Head of caudate nucleus (tissue), 42 donors: ENCODE results near the gene RNF4.
"Not testable (repeated sequence)": the region's sequence is repeated elsewhere in the genome, so short reads cannot be mapped to it uniquely, and the experiment has no call there.

Source experiments
- DNase-seq, 42 donors: peaks; one replicate each; pipeline versions ENCODE4 v3.0.0 to v3.0.0-alpha.2; 2020 to 2021; ENCODE audit warnings: mixed read lengths in 7 of 42
- intact Hi-C: fragments of 100-400 bp; cut with DNase I; formaldehyde crosslinking; loops from one replicate; pipeline ENCODE4 v1.15.0; 2022

RNF4 gene

DNA sequence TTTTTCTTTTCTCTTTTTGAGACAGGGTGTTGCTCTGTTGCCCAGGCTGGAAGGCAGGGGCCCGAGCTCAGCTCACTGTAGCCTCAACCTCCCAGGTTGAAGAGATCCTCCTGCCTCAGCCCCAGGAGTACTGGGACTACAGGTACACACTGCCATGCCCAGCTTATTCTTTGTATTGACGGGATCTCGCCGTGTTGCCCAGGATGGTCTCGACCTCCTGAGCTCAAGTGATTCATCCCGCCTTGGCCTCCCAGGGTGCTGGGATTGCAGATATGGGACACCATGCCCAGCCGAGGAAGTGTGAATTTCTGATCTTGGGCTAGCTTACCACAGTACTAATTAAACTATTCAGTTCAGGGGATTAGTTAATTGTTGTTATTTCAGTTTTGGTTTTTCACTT is 38.9 kb downstream of the RNF4 start:
- no peak for DNase-seq
- intact Hi-C loops = no loop called here

DNA sequence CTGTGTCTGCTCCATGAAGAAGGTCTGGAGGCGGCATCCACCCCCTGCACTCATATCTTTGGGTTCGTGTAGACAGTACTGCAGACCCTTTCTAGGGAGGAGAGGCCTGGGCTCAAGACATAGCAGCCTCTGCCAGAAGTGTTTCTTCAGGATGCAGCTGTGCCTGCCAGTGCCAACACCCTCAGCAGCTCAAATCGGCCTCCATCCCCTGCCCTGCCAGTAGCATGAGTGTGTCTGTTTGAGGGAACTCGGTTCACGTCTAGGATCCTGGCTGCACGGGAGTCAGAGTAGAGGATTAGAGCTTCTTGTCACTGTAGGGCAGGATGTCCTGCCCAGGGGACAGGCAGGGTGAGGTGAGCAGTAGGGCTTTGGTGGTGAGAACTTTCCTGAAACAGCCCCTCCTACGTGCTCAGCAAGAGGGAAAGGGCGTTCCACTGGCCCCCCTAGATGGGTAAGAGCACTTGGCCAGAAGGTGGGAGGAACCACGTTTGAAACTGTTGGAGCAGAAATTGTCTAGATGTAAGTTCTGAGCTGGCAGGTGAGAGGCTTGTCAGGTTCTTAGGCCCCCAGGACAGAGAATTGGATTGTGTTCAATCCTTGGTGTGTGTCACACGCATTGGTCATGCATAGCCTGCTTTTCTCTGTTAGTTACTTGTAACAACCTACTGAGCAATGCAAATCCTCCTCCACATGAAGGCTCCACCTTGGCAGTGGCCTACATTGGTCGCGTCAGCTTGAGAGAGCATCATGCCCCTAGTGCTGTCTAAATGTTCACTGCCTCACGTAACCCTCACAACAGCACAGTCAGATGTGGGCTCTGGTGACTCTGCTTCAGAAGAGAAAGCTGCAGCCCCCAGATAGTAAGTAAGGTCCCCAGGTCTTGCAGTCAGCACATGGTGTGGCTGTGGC is 41.7 kb downstream of the RNF4 start:
- intact Hi-C loops = no loop called here
- peak in 17 of 42 donors; percentile 17 to 63 (median 42) for DNase-seq

DNA sequence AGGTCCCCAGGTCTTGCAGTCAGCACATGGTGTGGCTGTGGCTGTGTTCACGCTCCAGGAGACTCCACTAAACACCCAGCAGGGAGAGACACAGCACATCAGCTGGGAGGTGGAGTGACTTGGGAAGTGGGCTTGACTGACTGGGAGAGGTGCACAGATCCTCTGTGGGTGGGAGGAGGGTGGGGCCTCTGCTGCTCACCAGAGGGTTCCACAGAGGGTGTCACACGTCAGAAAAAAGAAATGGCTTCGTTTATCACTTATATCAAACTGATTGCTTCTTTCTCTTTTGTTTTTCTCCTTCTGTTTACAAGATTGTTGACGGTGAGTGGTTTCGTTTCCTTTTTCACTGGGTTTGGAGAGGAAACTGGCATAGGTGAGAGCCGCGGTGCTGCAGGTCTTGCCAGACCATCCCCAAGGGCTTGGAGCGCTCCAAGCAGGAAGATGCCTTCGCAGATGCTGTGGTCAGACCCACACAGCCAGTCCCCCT is 42.8 kb downstream of the RNF4 start:
- peak; percentile 35 to 95 (median 78) for DNase-seq
- intact Hi-C loops = no loop called here

DNA sequence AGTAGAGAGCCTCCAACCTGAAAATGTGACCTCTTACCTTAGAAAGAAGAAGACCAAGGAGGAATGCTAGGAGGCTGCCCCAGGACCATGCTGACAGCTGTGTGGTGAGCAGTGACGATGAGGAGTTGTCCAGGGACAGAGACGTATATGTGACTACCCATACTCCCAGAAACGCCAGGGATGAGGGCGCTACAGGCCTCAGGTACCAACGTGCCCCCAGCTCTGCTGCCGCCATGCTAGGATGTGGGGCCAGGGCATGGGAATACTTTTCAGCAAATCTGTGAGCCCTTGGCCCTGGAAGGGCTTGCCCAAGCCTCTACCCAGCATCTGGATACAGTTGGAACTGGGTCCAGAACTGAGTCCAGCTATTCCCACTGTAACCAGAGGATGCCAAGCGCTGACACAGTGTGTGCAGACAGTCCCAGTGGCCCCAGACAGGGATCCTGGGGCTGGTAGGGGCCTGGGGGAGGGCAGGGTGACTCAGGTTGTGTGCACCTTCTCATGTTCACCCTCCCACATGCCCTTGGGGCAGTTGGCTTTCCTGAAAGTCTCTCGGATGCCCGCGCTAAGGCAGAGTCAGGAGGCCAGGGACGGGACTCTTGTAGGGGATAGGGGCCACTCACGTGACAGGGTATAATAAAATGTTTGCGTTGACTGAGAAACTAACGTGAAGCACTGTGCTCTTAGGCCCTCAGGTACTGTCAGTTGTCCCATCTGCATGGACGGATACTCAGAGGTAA is 43.7 kb downstream of the RNF4 start:
- intact Hi-C loops = no loop called here
- DNase-seq = no peak

DNA sequence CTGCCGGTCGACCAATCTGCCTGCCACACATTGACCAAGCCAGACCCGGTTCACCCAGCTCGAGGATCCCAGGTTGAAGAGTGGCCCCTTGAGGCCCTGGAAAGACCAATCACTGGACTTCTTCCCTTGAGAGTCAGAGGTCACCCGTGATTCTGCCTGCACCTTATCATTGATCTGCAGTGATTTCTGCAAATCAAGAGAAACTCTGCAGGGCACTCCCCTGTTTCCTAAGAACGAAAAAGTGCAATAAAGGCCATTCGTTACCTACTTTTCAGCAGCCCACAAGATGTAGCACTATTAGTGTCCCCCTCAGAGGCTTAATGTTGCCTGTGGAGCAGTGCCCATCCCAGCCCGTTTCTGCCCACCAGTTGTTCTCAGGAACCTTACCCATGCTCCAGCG is 45.3 kb downstream of the RNF4 start:
- intact Hi-C loops, DNase-seq: not testable (repeated sequence)

DNA sequence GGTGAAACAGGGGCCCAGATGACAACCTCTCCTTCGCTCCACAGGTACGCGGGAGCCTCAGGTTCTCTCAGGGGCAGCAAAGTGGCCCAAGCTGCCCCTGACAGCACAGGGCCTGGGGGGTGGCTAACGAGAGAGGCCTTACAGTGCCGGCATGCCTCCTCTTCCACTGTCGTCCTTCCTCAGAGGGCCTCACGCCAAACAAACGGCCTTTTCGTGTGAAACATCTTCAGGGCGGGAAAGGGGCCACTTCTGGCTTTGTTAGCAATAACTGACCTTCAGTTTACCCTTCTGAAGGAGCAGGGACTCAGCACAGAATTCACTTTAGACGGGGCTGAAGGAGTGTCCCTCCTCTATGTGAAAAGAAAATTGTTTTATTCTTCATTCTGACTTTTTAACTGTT is 46.0 kb downstream of the RNF4 start:
- DNase-seq, intact Hi-C loops: not testable (repeated sequence)

DNA sequence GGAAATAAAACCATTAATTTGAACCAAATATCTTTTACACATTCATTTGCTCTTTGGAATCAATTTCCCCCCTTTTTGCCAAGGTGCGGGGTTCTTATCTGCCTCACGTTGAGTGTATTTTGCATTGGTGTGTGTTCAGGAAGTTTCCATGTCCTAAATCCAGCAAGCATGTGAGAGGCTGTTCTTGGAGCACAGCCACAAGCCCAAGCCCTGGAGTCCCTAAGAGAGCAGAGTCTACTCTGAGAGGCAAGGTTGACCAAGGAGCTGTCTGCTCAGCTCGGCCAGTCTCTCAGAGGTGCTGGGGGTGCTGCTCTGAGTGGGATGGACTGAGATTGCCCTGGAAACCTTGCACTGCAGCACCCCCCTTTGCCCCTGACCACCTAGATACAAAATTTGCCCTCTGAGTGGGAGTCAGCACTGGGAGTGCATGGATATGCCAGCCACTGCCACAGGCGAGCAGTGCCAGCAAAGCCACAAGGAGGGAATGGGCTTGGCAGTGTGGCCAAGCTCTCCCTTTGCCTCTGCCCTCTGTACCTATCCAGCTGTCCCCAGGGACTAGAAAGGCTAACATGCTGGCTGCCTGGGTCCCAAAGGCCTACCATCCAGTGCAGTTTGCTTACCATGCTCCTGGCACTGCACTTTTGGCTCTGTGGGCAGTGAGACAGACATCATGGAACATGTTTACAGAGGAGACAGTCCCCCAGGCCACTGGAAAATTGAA is 47.1 kb downstream of the RNF4 start:
- DNase-seq = no peak

DNA sequence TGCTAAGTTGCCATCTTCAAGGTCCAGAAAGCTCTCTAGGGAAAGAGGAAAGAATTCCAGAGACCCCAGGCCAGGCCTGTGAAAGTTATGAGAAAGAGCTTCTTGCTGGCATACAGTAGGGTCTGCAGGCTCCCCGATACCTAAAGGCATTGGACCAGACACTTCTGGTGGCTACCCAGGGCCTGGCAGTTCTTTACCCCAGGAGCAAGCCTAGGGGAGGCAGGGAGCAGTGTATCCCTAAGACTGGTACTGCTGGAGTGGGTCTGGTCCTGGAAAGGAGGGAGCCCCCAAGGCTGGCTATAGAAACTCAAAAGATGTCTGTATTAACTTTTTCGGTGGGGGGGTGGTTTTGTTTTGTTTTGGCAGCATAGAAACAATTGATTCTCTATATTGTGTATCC is 47.7 kb downstream of the RNF4 start:
- no peak for DNase-seq
- intact Hi-C loops = no loop called here

More for the DNA sequence above, 47.1 kb downstream of the RNF4 start:
- intact Hi-C loops = no loop called here

DNA sequence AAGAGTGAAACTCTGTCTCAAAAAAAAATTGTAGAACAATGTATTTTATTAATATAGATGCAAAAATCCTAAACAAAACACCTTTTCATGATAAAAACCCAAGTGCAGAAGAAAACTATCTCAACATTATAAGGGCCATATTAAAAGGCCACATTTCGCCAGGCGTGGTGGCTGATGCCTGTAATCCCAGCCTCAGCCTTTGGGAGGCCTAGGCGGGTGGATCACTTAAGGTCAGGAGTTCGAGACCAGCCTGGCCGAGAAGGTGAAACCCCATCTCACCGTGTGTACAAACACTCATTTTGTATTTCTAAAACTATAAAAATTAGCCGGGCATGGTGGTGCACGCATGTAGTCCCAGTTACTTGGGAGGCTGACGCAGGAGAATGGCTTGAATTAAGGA is 57.7 kb downstream of the RNF4 start:
- no peak for DNase-seq
- intact Hi-C loops = no loop called here

DNA sequence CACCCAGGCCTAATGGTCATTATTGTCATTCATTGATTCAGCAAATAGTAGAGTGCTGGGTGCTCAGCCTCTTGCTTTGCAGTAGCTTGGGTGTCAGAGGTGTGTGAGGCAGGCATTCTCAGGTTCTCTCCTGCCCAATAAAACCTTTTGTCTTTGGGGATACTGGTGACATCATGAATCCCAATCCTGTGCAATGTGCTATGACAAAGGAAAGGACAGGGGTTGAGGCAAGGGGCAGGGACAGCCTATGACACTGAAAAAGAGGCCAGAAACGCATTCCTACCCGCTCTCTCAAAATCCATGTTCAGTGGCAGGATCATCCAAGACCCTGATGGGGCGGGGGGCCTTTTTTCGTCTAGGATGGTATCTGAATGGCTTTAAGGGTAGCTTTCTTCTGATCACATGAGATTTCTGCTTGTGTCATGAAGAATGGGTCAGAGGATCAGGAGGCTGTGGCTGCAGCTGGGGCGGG is 66.0 kb downstream of the RNF4 start:
- DNase-seq = peak in 4 of 42 donors; percentile 8 to 28 (median 17)
- intact Hi-C loops = loop anchor here (10.0 kb wide), 1 partner anchor 70 kb away; the partner anchor contains the start of gene RNF4

DNA sequence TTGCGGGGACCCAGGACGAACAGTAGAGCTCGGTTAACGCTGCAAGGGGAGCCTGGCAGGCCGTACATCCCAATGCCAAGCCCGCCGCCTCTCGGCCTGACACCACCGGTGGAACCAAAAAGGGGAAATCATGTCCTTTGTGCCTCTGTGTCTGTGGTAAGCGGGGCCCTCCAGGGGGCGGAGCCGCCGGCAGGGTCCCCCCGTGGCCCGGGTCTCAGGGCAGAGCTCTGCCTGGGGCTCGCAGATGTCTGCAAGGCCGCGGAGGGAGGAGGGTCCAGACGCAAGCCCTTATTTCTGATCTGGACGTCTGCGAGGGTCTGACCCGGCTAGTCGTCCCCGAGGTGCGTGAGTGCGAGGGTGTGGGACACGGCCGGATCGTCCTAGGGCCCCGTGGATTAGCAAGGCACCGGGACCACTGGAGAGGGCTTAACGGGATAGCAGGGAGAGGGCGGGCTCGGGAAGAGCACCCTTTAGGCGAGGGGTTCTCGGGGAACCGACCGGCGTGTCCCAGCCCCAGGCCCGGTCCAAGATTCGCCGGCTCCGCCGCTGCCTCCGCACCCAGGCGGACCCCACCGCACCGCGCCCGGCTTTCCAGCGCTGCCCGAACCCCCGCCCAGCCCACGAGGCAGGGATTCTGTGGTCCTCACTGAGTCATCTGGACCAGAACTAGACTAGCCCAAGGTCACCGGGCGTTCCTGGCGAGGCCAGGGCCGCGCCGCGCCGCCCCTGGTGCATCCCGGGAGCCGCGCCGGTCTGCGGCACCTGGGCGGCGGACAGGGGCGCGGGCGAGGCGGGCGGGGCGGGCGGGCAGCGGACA is 66.7 kb downstream of the RNF4 start:
- intact Hi-C loops = loop anchor here (10.0 kb wide), 1 partner anchor 71 kb away; the partner anchor contains the start of gene RNF4
- DNase-seq = peak; percentile 20 to 82 (median 62)

DNA sequence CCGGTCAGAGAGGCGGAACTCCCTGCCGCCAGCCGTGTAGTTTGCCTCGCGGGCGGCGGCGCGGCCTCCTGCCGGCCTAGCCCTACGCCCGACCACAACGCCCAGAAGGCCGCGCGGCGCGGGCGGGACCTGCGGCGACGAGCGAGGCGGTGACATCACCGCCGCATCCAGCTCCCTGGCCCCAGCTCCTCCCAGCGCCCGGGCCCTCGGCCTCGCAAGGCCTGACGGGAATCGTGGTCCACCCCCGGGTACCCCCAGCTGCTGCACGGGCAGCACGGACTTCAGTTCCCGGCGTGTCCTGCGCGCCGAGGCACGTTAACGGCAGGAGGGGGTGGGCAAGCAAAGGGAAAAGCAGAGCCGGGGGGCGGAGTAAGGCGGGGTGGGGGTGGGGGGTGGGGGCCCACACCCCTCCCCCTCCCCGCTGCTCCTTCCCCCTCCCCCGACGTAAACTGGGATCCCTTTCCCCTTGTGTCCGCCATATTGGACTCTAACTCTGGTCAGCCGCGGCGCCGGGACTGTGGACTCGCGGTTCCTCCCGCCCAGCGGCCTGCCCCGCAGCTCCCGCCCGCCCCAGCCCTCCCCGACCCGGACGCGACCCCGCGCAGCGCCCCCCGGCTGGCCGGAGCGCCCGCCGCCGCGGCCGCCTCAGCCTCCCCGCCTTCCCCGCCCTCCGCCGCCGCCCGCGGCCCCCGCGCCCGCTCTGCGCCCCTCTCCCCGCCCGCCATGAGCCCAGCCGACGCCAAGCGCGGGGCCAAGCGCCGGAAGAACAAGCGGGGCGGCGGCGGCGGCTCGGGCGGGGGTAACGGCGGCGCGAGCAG is 67.5 kb downstream of the RNF4 start, which contains the start of gene FAM193A:
Gene FAM193A, plus strand, starts transcription at position 455 of the 818 bp plus-strand sequence. Its CDS starts 269 bp downstream, at position 724.
- DNase-seq = peak; percentile 98 to 100 (median 100)
- intact Hi-C loops = loop anchor here (10.0 kb wide), 1 partner anchor 72 kb away; the partner anchor contains the start of gene RNF4

DNA sequence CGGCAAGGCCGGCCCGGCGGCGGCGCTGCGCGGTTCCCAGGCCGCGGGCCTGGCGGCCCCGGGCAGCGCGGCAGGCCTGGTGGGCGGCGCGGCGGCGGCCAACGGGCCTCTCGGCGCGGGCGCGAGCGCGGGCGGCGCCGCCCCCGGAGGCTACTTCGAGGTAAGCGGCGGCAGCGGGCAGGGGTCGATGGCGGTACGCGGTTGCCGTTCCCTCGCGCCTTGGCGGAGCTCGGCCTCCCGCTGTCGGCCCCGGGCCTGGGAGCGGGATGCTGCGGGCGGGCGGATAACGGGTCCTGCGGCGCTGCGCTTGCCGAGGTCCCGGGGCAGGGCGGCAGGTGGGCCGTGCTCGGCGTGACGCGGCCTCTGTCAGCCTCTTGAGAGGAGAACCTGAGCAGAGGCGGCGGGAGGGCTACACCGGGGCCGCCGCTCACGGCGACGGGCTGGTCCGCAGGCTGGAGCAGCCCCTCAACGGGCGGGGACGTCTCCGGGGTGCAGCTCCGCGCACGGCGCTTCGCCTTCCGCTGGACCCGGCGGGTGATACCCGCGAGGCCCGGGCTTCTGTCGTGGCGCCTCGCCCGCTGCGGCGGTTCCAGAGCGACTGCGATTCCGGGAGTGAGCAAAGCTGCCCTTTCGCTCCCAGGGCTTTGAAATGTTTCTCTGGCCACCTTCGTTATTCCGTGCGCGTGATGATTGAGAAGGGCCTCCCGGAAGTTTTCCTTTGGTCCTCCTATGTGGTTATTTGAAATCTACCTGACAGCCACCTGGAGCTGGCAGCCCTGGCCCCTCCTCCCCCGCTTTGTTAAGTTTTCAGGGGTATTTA is 68.3 kb downstream of the RNF4 start:
- peak in 37 of 42 donors; percentile 17 to 66 (median 46) for DNase-seq
- intact Hi-C loops = loop anchor here (10.0 kb wide), 1 partner anchor 72 kb away; the partner anchor contains the start of gene RNF4

DNA sequence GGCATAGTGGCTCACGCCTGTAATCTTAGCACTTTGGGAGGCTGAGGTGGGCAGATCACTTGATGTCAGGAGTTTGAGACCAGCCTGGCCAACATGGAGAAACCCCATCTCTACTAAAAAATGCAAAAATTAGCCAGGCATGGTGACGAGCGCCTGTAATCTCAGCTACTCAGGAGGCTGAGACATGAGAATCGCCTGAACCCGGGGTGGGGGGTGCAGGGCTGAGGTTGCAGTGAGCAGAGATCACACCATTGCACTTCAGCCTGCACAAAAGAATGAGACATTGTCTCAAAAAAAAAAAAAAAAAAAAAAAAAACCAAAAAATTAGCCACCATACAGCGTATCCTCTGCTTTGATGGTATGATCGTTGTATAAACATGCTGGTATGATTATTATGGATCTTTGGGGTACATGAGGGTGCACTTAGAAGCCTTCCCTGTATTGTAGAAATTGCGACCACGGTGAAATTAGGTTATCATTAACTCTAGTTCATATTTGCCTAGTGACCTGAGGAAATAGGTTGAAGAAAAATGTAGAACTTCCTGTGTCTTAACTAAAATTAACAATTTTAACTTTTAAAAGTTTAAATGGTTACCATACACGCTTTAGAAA is 74.8 kb downstream of the RNF4 start:
- DNase-seq = peak in 1 of 42 donors; percentile 7
- intact Hi-C loops = not testable (repeated sequence)

DNA sequence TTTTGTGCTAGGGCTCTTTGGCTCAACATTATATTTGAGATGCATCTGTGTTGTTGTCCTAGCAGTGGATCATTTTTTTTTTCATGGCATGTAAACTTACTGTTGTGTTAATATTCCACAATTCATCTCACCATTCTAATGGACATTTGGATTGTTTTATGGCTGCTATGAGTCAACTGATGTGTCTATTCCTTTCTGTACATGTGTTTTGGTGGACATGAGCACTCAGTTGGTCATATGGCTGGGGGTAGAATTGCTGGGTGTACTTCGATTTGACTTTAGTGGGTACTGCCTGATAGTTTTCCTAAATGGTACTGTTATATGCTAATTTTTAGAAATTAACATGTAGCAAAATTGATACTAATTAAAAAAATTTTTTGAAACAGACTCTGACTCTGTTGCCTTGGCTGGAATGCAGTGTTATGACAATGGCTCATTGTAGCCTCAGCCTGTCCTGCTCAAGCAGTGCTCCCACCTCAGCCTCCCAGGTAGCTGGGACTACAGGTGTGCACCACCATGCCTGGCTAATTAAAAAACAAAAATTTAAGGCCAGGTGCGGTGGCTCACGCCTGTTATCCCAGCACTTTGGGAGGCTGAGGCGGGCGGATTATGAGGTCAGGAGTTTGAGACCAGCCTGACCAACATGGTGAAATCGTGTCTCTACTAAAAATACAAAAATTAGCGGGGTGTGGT is 76.6 kb downstream of the RNF4 start:
- peak in 1 of 42 donors; percentile 2 for DNase-seq
- intact Hi-C loops = no loop called here
